ENCODE results near the gene CDAN1. TPM values are rescaled to one million over a fixed set of nuclear protein-coding genes. Genes with fewer than 3 reads are reported as not detected.

Gene CDAN1
- total and polyA plus RNA-seq, 8 donors = 4.7 to 27.2 (median 10.1) TPM

DNA sequence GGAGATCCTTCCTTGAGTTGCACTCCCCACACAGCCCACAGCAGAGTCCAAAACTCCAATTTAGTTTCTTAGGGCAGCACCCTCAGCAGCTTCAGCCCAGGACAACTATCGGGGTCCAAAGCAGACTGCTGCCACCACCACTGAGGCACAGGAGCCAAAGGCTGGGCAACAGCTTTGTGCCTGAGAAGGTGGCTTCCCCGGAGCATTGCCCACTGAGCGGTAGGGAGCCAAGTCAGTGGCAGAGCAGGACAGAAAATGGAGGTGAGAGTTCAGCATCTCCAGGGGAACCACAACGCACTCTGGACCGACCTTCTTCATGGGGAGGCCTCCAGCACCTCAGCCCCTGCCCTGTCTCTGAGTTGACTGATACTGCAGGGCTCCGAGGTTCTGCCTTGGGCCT lies 43.4 kb downstream of the CDAN1 start:
- no peak for DNase-seq
- Histone ChIP-seq H3K4me1 (no peaks in the 10 kb centered on the region), H3K27ac (no peak overlapping the region), H3K36me3 (peaks cover 13 to 94% (median 84%) of the 10 kb centered on the region in 4 donors), H3K9me3 (no peaks in the 10 kb centered on the region), H3K27me3 (no peaks in the 10 kb centered on the region), H3K4me3 (no peak overlapping the region)
- intact Hi-C loops (cut with DNase I; ENCODE audit: low total_unique reads) = loop anchor here (10.0 kb wide), 1 partner anchor 241 kb away; no protein-coding TSS in a partner anchor
- 94 to 100% (median 95%) methylated on average over 3 to 6 of the region's 6 CpGs; no CpG with 5 or more reads in 1 of the 5 donors for WGBS, 5 donors
- no peak for TF ChIP-seq EP300 (IDR thresholded peaks at IDR 0.05)
- no peak for TF ChIP-seq POLR2A (IDR thresholded peaks at IDR 0.05)
- TF ChIP-seq, protein P1, sequence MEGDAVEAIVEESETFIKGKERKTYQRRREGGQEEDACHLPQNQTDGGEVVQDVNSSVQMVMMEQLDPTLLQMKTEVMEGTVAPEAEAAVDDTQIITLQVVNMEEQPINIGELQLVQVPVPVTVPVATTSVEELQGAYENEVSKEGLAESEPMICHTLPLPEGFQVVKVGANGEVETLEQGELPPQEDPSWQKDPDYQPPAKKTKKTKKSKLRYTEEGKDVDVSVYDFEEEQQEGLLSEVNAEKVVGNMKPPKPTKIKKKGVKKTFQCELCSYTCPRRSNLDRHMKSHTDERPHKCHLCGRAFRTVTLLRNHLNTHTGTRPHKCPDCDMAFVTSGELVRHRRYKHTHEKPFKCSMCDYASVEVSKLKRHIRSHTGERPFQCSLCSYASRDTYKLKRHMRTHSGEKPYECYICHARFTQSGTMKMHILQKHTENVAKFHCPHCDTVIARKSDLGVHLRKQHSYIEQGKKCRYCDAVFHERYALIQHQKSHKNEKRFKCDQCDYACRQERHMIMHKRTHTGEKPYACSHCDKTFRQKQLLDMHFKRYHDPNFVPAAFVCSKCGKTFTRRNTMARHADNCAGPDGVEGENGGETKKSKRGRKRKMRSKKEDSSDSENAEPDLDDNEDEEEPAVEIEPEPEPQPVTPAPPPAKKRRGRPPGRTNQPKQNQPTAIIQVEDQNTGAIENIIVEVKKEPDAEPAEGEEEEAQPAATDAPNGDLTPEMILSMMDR (IDR thresholded peaks at IDR 0.05) = no peak
- TF ChIP-seq POLR2AphosphoS5 (IDR thresholded peaks at IDR 0.05) = no peak

DNA sequence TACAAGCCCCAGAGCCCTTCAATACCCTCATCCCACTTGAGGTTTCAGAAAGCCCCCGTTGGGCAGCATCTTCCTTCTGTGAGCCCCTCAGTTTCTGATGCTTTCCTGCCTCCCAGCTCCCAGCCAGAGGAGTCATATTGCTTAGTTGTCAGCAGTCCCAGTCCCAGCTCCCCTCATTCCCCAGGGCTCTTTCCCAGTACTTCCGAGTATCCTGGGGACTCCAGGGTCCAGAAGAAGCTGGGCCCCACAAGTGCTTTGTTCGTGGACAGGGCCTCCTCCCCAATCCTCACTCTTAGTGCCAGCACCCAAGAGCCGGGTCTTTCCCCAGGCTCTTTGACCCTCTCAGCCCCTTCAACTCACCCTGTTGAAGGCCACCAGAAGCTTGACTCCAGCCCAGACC lies 43.9 kb downstream of the CDAN1 start:
- no peak for DNase-seq
- Histone ChIP-seq H3K9me3 (no peaks in the 10 kb centered on the region), H3K27me3 (no peaks in the 10 kb centered on the region), H3K4me3 (no peak overlapping the region), H3K36me3 (peaks cover 13 to 99% (median 88%) of the 10 kb centered on the region in 4 donors), H3K4me1 (no peaks in the 10 kb centered on the region), H3K27ac (no peak overlapping the region)
- TF ChIP-seq, protein P1 (IDR thresholded peaks at IDR 0.05) = no peak
- no peak for TF ChIP-seq EP300 (IDR thresholded peaks at IDR 0.05)
- no peak for TF ChIP-seq POLR2AphosphoS5 (IDR thresholded peaks at IDR 0.05)
- TF ChIP-seq POLR2A (IDR thresholded peaks at IDR 0.05) = no peak
- intact Hi-C loops (cut with DNase I; ENCODE audit: low total_unique reads) = loop anchor here (10.0 kb wide), 1 partner anchor 242 kb away; no protein-coding TSS in a partner anchor
- WGBS, 5 donors = 84 to 97% (median 92%) methylated on average over 4 of the region's 4 CpGs

DNA sequence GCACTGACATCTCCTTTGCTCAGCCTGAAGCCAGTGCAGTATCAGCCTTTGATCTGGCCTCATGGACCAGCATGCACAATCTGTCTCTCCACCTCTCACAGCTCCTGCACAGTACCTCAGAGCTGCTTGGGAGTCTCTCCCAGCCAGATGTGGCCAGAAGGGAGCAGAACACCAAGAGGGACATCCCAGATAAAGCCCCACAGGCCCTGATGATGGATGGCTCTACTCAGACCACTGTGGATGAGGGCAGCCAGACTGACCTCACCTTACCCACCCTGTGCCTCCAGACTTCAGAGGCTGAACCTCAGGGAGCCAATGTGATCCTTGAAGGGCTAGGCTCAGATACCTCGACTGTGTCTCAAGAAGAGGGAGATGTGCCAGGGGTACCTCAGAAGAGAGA lies 44.4 kb downstream of the CDAN1 start:
- Histone ChIP-seq H3K9me3 (no peaks in the 10 kb centered on the region), H3K36me3 (peaks cover 13 to 100% (median 91%) of the 10 kb centered on the region in 4 donors), H3K27me3 (no peaks in the 10 kb centered on the region), H3K4me1 (no peaks in the 10 kb centered on the region), H3K4me3 (no peak overlapping the region), H3K27ac (no peak overlapping the region)
- WGBS, 5 donors = 70 to 100% (median 80%) methylated on average over 1 of the region's 1 CpG
- TF ChIP-seq, protein P1 (IDR thresholded peaks at IDR 0.05) = no peak
- TF ChIP-seq POLR2AphosphoS5 (IDR thresholded peaks at IDR 0.05) (no peak), EP300 (IDR thresholded peaks at IDR 0.05) (no peak), POLR2A (IDR thresholded peaks at IDR 0.05) (no peak)
- no peak for DNase-seq
- intact Hi-C loops (cut with DNase I; ENCODE audit: low total_unique reads) = loop anchor here (10.0 kb wide), 1 partner anchor 242 kb away; no protein-coding TSS in a partner anchor

DNA sequence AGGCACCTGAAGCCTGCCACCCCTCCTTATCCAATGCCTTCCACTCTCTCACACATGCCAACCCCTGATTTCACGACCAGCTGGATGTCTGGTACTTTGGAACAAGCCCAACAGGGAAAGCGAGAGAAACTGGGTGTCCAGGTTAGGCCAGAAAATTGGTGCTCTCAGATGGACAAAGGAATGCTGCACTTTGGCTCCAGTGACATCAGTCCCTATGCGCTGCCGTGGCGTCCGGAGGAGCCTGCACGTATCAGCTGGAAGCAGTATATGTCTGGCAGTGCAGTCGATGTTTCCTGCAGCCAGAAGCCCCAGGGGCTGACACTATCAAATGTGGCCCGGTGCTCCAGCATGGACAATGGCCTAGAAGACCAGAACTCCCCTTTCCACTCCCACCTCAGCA lies 45.2 kb downstream of the CDAN1 start:
- no peak overlapping the region for H3K4me3 ChIP-seq
- TF ChIP-seq EP300 (IDR thresholded peaks at IDR 0.05) (no peak), POLR2A (IDR thresholded peaks at IDR 0.05) (no peak)
- no peaks in the 10 kb centered on the region for H3K9me3 ChIP-seq
- 77 to 88% (median 85%) methylated on average over 9 of the region's 9 CpGs for WGBS, 5 donors
- no peak for DNase-seq
- intact Hi-C loops (cut with DNase I; ENCODE audit: low total_unique reads) = loop anchor here (10.0 kb wide), 1 partner anchor 243 kb away; no protein-coding TSS in a partner anchor
- no peak overlapping the region for H3K27ac ChIP-seq
- no peaks in the 10 kb centered on the region for H3K4me1 ChIP-seq
- H3K36me3 ChIP-seq = peaks cover 13 to 100% (median 93%) of the 10 kb centered on the region in 4 donors
- H3K27me3 ChIP-seq = no peaks in the 10 kb centered on the region

DNA sequence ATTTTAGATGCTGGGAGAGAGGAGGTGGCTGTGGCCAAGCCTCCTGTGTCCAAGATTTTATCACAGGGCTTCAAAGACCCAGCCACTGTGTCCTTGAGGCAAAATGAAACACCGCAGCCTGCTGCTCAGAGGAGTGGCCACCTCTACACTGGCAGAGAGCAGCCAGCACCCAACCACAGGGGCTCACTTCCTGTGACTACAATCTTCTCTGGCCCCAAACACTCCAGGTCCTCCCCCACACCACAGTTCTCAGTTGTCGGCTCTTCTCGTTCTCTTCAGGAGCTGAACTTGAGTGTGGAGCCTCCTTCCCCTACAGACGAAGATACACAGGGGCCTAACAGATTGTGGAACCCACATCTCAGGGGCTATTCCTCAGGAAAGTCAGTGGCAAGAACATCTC lies 45.6 kb downstream of the CDAN1 start:
- no peak for DNase-seq
- Histone ChIP-seq H3K36me3 (peaks cover 13 to 100% (median 94%) of the 10 kb centered on the region in 4 donors), H3K27me3 (no peaks in the 10 kb centered on the region), H3K4me1 (no peaks in the 10 kb centered on the region), H3K27ac (no peak overlapping the region), H3K9me3 (no peaks in the 10 kb centered on the region), H3K4me3 (no peak overlapping the region)
- intact Hi-C loops (cut with DNase I; ENCODE audit: low total_unique reads) = loop anchor here (10.0 kb wide), 1 partner anchor 243 kb away; no protein-coding TSS in a partner anchor
- TF ChIP-seq POLR2A (IDR thresholded peaks at IDR 0.05) (no peak), EP300 (IDR thresholded peaks at IDR 0.05) (no peak), POLR2AphosphoS5 (IDR thresholded peaks at IDR 0.05) (no peak)
- TF ChIP-seq, protein P1 (IDR thresholded peaks at IDR 0.05) = no peak
- WGBS, 5 donors = 69 to 93% (median 81%) methylated on average over 4 of the region's 4 CpGs

Data from stomach (tissue), 9 donors.